SIG-M5 (cell line): ENCODE data around the gene MYO1D.
"Not testable (repeated sequence)": the region's sequence is repeated elsewhere in the genome, so short reads cannot be mapped to it uniquely, and the experiment has no call there.

ENCODE experiments used
- DNase-seq: peaks from one replicate; lab custom pipeline; 2025; lab: John Stamatoyannopoulos, UW

The MYO1D gene

DNA sequence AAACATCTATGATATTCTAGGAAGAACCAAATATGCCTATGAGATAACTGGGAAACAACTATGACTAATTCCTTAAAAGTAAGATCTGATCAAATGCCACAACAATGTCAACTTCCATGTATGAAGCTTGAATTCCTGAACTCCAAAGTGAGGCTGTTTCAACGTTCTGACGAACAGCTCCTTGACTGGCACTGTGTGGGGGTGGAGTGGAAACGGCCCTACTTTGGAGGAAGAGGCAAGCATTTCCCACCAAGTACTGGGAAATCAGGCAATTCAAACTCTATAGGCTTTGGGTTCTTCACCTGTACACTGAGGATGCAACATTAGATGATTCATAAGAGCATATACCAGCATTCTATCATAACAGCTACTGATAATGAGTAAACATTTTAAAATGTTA lies 203.0 kb downstream of the MYO1D start:
- DNase-seq = no peak

DNA sequence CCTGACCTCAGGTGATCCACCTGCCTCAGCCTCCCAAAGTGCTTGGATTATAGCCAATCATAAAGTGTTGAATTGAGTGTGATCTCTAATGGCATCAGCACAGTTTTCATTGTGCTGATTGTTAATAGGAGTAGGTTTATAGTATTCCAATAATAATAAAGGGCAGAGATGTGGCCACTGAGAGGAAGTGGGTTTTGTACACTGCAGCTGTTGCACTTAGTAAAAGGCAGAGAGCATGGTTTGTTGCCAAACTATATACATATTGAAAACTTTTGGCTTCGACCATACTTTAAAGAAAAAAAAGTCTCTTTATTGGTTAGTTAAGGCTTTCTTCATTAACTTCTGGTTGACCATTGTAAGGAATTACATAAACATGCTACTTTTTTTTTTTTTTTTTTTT lies 204.2 kb downstream of the MYO1D start:
- DNase-seq = no peak

DNA sequence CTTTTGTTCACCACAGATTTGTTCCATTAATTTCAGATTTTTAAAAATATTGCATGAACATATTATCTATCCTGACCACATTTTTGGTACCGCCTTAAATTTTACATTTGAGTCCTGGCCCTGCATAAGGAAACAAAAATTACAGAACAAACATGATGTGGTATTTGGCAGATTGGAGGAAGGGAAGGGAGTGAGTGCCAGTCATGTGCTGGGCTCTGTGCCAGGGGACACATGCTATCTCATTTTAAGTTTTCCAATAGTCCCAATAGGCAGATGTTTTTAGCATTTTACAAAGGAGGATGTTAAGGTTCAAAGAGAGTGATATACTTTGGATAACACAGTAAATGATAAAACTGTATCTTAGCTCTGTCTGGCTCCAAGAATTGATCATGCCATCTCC lies 205.0 kb downstream of the MYO1D start:
- no peak for DNase-seq

DNA sequence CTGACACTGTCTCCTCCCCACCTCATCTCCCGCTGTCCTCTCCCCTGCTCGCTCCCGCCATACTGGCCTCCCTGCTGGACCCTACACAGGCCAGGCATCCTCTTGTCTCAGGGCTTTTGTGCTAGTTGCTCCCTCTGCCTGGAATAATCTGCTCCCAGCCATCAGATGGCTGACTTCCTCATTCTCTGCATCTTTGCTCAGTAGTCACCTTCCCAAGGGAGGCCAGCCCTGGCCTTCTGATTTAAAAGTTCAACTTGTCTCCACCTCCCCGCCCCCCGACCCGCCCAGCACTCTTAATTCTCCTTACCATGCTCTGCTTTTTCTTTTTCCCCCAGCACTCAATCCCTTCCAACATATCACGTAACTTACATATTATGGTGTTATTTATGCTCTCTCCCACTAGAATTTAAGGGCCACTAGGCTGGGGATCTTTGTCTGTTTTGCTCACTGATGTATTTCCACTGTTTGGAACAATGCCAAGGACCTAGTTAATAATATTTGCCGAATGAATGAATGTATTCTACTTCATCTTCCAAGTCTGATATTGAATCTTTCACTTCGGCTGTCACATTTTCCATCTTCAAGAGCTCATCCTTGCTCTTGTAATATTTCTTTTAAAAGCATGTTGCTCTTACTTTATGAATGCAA lies 211.9 kb downstream of the MYO1D start:
- DNase-seq = no peak

DNA sequence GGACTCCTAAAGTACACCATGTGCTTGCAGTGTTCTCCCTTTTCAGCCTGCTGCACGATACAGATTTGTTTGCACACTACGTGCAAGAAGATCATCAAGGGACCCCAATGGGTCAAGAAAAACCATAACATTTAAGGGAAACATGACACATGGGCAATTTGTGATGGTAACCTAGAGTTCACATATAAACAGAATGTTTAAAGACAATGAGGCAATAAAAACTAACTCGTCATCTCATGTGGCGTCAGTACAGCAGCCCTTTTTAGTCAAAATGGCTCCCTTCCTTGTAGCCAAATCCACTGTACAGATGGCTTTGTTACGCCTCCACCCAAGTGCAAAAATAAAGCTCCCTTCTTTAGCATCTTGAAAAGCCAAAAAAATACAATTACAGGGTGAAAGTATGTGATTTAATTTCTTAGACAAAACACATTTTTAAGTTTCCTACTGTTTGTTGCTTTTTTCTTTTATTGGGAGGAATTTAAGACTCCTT lies 216.4 kb downstream of the MYO1D start:
- no peak for DNase-seq

DNA sequence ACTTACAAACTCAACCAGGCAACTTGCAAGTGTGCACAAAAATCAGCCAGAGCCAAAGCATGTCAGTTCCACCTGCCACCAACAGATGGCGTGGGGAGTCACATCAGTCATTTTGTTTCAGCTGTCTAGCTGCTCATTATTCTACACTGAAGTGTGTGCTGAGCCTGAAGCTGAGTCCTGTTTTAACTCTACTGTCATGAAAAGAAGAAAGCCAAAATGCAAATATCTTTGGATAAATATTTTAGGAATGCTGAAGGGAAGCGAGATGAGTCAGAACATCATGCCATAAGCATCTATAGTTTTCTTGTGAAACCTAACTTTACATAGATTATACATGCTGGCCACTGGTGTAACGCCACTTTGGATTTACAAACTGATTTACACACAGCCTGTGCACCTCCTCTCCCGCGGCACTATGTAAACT lies 217.5 kb downstream of the MYO1D start:
- no peak for DNase-seq

DNA sequence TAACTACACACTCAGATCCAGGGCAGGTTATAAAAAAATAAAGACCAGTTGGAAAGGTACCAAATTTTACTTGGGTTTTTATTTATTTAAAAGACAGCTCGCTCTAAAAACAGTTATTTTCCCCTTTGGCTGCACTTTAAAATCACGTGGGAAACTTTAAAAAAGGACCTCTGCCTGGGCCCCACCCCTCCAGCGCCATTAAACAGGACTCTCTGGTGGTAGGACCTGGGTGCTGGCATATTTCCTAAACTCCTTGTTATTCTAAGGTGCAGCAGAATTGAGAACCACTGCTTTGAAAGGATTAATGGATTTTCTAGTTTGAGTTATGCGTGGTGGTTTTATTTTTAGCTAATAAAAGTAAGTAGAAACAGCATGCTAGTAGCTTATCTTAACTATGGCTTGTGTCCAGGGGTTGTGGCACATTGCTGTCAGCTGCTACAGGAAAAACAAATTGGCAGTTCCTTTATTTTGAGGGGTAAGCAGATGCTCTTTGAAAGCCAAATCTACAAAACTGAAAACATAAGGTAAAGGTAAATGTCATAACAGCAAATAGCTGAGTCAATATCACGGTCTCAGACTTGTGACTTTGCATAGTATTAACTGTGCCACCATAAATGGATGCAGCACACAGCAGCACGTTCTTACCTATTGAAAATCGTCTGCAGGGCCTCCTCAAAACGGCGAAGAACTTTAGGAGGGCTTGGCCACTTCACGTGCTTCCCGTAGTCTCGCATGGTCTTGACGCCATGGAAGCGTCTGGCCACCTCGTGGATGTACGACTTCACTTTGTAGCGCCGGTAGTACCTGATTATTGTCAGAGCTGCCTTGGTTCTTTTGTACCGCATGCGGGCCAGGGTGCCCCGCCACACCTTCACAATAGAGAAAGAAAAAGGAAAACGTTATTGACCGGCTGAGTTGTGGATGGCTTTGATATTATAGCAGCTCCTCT lies 218.2 kb downstream of the MYO1D start:
- DNase-seq = no peak

DNA sequence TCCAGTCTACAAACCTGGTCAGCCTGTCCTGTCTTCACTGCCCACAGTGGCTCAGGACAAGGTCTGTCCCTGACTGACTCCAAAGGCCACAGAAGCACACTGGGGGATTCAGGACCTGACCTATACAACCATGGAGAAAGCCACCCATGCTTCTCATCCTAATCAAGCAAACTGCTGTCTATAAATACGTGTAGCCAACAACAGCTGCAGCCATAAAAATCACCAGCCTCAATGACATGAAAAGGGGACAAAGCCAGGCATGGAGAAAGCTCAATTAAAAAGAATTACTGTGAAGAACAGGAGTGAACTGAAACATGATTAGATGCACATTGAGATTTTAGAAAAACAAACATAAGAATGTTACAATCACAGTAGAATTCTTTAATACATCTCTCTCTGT lies 220.0 kb downstream of the MYO1D start:
- DNase-seq = no peak

DNA sequence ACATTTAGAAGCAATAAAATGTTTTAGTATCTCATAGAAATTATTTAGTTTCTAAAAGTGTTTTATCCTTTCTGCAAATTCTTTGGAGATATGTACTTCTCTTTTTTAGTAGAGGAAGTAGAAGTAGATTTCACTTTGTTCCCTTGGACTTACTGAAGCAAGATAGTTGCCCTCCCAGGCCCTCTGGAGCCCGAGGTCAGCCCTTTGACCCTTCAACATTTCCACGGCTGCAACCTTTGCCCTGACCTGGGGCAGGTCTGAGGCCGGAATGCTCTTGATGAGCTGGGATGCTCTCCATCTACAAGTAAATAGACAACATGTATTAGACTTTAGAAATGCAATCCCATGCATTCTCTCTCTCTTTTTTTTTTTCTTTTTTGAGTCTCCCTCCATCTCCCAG lies 222.6 kb downstream of the MYO1D start:
- DNase-seq = no peak

DNA sequence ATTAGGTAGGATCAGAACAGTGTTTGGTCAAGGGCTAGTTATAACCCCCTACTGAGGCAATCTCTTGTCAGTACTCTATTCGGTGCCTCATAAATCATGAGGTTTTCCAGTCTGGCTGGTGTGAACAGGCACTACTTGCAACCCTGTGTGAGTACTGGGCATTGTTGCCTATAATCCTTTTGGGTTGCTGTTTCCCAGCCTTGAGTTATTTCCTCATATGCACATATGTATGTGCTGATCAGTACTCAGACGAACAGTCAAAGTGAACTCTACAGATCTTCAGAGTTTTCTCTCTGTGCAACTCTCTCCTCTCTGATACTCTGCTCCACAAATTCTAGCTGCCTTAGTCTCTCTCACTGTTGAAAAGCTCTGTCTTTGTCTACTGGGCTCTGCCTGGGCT lies 225.8 kb downstream of the MYO1D start:
- DNase-seq = no peak

DNA sequence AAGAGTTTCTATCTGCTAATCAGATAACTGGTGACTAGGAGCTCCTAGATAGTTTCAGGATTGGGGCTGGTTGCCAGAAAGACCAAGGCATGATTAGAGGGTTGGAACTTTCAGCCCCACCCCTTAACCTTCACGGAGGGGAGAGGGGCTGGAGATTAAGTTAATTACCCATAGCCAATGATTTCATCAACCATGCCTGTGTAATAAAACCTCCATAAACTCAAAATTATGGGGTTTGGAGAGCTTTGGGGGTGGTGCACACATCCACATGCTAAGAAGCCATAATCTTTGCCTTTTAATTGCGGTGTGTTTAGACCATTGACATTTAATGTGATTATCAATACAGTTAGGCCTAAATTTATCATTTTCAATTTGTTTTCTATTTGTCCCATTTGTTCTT lies 228.5 kb downstream of the MYO1D start:
- no peak for DNase-seq

DNA sequence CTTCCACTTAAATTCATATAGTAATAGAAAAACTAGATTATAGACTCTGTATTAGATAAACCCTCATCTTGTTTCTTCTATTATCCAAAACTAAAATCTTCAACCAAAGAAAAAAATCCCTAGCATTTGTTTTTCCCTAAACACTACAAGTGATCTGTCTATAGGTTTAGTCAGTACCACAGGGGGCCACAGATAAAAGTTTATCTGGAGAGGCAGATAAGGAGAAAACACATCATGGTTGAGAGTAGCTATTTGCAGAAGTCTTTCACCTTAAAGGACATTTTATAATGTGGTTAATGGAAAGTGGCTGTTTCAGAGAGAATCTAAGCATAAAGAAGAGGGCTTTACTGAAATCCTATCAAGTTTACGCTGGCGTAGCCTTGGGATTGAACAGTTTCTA lies 230.0 kb downstream of the MYO1D start:
- DNase-seq = no peak

DNA sequence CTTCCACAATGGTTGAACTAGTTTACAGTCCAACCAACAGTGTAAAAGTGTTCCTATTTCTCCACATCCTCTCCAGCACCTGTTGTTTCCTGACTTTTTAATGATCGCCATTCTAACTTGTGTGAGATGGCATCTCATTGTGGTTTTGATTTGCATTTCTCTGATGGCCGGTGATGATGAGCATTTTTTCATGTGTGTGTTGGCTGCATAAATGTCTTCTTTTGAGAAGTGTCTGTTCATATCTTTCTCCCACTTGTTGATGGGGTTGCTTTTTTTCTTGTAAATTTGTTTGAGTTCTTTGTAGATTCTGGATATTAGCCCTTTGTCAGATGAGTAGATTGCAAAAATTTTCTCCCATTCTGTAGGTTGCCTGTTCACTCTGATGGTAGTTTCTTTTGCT lies 235.4 kb downstream of the MYO1D start:
- not testable (repeated sequence) for DNase-seq

DNA sequence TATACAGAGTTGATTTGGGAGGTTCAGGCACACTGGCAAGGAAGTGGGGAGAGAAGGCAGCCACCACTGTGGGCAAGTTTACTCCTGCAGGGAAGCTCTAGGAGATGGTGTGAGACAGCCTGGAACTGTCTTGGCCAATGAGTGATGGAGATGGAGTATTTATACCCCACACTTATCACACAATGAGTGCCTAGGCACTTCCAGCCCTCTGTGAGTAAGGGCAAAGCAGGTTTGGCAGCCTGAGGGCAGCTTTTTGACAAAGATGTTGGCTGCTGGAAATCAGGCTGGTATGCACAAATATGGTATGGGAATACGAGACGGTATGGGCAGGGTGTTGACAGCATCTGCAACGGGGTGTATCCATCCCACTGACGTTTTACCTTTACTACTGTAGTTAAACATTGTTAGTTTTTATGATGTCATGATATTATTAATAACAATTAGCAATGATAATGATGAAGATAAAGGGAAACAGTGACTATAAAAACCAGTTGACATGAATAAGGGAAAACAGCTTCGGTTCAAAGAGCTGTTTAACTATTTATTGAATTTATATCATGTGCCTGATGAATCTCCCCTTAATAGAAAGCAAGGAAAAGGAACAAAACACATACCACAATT lies 240.2 kb downstream of the MYO1D start:
- no peak for DNase-seq

DNA sequence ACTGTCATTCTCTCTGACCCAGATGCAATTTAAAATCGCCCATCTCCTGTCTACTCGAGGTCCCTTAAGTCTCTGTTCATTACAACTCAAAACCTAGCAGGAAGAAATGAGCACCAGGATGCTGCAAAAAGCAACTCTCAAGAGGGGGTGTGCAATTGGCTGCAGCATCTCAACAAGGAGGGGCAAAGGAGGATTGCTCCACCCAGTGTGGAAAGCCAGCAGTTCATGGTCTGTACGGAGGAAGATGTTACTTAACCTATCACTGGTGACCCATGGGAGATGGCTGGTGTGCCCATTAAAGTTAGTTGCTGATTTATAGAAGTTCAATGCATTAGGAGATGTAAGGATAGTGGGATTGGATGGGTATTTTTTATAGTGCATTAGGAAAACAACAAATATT lies 242.8 kb downstream of the MYO1D start:
- DNase-seq = no peak

DNA sequence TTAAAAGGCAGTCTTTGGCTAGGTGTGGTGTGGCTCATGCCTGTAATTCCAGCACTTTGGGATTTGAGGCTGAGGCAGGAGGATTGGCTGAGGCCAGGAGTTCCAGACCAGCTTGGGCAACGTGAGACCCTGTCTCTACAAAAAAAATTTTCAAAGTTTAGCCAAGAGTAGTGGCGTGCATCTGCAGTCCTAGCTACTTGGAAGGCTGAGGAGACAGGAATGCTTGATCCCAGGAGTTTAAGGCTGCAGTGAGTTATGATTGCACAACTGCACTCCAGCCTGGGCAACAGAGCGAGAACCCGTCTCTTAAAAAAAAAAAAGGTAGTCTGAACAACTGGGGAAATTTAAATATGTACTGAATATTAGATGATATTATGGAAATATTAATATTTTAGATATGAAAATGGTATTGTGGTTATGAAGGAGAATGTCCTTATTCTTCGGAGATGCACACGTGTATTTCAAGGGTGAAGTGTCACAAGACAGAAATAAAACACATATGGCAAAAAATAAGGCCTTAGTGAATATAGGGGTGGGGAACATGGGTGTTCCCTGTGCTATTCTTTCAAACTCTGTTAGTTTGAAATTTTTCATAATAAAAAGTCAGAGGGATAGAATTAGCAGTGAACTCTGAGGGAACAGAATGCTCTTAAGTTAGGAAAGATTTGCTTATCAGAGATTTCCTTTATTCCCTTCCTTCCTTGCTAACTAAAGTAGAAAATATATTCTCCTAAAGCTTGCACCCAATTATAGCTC lies 245.4 kb downstream of the MYO1D start:
- no peak for DNase-seq

DNA sequence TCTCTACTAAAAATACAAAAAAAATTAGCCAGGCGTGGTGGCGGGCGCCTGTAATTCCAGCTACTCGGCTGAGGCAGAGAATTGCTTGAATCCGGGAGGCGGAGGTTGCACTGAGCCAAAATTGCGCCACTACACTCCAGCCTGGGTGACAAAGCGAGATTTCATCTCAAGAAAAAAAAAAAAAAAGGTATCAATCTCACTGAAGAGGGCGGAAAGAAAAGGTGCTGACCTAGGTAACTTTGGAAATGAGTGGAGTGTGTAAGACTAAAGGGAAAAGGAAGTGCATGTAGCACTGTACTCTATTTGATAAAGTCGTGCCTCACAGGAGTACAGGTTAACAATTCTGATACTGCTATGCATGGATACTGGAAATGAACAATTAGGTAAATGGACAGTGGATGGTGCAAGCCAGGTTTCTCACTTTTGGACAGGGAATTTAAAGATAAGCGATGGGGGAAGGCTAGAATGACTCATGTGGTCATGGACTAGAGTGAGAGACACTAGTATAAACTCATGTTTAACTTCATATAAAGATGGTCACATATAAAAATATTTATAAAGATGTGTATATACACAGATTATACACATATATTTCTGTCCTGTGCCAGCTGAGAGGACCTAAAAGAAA lies 247.2 kb downstream of the MYO1D start:
- DNase-seq = no peak

DNA sequence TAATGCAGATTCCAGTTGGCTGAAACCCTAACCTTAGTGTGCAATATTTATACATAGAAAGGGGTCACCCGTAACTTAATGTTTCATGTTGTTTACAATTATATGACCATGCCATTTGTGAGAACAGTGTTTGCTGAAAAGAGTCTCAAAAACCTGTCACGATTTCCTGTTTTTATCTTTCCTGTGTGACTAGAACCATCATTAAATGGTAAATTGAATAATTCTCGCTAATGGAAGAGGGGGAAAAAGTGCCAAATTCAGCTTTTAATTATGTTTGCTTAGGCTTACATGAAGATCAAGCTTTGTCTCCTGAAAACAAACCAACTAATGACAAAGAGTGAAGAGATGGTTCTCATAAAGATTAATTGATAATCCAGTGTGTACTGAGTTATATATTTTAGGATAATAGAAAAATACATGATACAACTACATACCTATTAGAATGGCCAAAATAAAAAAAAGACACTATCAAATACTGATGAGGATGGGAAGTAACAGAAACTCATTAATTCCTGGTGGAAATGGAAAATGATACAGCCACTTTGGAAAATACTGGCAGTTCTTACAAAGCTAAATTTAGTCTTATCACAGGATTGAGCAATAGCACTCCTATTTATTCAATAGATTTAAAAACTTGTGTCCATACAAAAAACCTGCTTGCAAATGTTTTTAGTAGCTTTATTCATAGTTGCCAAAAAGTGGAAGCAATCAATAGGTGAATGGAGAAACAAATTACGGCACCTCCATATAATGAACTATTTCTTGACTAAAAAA lies 248.5 kb downstream of the MYO1D start:
- no peak for DNase-seq

DNA sequence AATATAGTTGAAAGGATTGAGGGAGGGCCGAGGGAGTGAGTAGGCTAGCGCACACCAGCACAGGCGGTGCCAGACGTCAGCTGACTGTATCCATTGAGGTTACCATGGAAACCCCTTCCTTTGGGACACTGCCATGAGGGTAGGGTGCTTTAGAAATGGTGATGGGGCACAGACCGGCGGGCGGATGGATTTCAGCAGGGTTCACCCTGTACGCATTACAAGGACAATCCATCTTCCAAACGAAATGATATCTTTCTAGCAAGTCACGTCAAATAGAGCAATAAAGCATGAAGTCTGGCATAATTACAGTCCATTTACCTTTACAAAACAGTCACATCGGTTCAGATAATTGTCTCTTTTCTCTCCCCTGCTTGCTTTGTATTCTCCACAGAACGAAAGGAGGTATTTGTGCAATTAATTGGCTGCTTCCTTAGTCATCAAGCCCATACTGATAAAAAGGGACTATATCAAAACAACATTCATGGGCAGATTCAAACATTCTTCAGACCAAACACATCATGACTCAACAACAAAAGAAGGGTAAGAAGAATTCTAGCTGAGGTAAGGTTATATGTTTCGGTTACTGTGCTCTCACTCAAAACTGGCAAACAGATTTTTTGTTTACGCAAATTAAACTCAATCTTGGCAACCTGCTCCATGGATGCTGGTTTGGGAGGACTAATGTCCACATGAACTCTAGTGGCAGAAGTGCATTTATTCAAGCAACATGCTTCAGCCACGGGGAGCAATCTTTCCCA lies 249.5 kb downstream of the MYO1D start:
- no peak for DNase-seq

DNA sequence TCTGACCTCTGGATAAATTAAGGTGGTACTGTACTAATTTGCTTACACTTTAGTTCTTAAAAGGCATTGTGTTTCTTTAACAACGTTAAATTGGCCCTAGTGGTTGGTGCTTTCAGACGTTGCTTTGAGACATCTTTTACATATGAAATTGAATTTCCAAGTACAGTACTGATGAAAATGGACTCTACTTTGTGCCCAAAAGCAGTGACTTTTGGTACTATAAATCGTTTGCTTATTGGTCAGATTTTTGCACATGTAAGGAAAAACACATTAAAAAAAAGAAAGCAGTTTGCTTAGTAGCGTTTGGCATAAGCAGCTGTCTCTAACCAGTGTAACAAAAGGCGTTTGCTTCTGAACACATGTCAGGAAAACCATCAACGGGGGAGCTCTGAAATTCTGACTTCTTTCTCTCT lies 250.5 kb downstream of the MYO1D start:
- no peak for DNase-seq
